NOMO-1 (cell line): ENCODE results near the gene DCPS.
"Not testable (repeated sequence)": the region's sequence is repeated elsewhere in the genome, so short reads cannot be mapped to it uniquely, and the experiment has no call there.

Experiments used
- DNase-seq, 2 experiments: peaks; one replicate each; lab custom pipeline; 2025; ENCODE audit not compliant: unreplicated experiment in 2 of 2; lab: John Stamatoyannopoulos, UW

Gene DCPS

DNA sequence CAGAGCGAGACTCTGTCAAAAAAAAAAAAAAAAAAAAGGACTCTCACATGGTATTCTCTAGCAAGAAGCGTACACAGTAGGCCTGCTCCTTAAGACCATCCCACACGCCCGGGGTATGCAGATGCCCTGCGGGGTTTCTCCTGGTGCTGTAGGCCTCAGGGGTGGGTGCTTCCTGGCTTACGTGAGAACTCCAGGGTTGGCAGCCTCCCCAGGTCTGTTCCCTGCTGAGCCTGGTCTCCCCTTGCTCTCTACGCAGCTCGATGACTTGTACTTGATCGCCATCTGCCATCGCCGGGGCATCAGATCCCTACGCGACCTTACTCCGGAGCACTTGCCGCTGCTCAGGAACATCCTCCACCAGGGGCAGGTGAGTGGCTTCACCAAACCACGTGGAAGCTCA is 39.2 kb downstream of the DCPS start:
- no peak for DNase-seq

DNA sequence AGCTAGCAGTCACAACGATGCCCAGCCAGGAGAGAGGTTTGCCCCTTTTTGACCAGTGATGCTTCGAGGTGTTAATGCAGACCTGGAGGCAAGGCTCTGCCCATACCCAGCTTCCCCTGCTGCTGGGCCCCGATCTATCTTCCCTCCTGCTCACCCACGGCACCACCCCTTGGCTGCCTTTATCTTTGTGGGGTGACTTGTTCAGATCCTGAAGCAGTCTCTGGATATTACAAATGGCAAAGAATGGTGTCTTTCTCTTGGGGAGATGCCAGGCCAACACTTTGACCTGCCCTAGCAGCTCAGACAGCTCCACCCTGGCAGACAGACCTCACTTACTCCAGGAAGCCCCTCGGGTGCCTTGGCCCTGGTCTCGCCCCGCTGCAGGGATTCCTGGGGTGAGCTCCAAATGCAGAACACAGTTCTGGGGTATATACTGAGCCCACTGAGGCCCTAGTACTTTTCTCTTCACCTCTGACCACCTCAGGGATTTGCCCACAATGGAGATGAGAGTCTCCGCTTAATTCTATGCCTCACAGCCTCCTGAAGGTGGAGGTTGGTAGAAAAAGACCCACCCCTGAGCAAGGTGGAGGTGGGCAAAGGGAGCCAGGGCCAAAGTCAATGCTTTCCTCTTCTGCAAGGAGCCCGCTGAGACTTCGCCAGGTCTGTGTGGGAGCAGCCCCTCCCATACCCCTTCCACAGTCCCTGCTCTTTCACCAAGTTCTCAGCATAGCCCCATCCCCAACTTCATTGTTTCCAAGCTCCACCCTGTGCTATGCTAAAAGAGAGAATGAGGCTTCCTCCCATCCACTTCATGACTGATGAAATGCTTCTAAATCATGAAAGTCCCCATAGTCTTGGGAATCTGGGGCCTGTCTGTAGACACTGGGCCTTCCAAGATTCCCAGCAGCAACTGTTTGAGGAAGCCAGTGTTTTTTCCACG is 40.6 kb downstream of the DCPS start:
- DNase-seq = no peak

DNA sequence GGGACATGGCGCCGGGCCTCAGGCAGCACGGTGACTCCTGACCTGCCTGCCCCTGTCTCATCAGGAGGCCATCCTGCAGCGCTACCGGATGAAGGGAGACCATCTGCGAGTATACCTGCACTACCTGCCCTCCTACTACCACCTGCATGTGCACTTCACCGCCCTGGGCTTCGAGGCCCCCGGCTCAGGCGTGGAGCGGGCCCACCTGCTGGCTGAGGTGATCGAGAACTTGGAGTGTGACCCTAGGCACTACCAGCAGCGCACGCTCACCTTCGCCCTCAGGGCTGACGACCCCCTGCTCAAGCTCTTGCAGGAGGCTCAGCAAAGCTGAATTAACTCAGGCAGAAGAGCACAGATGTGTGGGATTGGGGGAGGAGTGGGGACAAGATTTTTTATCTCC is 41.4 kb downstream of the DCPS start:
- DNase-seq = no peak

DNA sequence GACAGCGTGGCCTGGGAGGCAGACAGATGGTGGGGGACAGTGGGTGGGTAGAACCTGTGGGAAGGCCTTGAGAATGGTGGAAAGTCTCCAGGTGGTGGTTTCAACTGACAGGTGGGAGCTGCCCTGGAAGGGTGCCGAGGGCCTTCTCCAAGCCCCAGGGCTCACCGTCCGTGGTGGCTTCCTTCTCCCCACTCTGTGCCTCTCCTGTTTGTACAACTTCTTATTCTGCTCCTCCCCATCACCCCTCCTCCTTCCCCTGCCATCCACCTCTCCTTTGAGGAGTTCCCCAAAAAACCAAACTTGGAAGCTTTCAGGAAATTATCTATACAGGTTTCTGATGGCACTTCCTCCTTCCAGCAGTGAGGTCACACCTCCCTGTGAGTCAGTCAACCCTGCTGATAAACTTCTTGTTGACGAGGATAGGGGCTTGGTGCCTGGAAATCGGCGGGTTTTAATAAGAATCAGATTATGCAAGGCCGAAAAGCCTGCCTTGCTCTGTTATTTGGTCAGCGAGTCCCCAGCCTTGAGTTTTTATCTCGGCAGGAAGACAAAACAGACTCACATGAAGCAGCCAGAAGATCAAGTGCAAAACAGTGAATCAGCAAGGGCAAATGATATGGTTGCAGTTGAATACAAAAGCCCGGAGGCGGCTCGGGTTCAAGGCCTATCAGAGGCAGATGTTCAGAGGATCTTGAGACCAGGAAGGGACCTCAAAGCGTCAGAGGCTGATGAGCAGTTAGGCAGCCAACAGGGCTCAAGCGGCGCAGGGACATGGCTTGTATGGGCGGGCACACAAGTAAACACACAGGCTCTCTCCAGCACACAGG is 42.1 kb downstream of the DCPS start:
- DNase-seq = peak; percentile 77 to 84

DNA sequence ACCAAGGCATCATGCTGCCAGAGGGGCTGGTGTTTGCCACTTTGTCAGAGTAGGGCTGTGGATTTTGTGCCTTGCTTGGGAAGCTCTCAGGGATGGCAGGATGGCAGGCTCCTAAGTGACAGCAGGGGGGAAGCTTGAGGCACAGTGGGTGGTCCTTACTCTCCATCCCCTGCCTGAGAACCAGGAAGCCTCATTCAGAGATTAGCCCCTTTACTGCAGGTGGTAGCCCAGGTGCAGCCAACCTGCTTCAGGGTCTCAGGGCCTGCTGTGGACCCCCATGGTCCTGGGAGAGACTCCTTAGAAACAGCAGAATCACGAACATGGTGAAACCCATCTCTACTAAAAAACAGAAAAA is 42.7 kb downstream of the DCPS start:
- no peak for DNase-seq

DNA sequence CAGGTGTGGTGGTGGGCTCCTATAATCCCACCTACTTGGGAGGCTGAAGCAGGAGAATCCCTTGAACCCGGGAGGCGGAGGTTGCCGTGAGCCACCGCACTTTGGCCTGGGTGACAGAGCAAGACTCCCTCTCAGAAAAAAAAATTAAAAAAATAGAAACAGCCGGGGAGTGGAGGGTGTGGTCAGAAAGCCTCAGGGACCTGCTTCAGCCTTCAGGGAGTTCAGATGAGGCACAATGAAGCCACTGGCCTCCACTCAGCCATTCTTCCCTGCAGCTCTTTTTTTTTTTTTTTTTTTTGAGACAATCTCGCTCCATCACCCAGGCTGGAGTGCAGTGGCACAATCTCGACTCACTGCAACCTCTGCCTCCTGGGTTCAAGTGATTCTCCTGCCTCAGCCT is 43.1 kb downstream of the DCPS start:
- DNase-seq = not testable (repeated sequence)

DNA sequence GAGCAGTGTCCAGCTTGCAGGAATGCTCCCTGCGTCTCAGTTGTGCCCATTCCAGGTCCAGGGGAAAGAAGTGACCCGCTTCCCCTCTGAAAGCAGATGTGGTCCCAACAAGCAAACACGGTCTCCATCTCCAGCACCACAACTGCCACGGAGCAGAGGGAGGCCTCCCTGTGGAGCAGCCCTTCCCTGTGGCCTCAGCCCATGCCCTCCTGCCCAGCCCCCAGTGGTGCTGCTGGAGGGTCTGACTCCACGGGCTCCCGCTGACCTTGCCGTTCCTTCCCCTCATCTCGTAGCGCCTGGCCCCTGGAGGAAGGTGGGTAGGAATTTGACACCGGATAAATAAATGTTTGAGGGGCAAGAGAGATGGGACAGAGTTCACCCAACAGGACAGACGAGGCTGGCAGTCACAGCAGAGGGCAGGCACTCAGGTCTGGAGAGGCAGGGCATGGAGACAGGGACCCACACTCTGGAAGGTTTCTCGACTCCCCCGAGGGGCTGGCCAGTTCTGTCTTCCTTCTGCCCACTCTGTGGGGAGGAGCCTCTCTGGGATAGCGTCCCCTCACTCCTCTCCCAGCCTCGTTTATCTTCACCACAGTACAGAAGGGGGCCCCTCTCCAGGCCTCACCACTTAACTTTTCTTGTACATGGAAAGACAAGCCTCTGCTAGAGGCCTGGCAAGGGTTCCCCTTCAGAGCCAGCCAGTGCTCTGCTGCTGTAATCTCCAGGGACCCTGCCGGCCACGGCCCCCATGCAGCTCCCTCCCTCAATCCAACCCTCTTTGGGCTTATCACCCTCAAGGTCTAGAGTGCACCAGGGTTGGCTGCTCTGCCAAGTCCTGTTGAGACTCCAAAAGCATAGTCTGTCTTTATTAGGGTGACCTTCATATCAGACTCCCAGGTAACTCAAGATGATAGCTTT is 44.1 kb downstream of the DCPS start:
- DNase-seq = no peak

DNA sequence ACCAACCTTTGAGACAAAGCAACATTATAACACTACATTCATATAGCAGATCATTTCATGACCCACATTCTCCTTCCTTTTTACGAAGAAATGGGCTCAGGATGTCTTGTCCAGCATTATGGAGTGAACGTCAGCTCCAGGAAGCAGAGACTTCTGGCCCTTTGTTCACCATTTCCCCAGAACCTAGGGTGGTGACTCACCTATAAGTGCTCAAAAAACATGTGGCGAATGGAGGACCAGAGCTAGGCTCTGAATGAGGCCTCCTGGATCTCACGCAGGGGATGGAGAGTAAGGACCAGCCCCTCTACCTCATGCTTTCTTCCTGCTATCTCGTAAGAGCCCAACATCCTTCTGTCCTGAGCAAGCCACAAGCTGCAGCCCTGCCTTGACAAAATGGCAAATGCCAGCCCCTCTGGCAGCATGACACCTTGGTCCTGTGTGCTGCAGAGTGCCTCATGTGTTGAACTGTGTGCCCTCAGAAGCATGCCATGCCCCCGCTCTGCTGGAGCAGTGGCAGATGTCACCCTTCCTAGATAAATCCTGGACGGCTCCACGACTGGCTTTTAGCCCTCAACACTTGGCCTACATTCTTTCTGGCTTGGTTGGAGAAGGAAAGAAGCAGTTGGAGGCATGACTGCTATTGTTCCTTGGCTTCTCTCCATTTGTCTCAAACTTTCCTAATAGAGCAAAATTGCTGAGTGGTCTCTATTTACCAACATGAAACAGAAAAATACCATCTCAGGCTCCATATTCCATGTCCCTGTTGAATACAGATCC is 45.1 kb downstream of the DCPS start:
- DNase-seq = no peak

DNA sequence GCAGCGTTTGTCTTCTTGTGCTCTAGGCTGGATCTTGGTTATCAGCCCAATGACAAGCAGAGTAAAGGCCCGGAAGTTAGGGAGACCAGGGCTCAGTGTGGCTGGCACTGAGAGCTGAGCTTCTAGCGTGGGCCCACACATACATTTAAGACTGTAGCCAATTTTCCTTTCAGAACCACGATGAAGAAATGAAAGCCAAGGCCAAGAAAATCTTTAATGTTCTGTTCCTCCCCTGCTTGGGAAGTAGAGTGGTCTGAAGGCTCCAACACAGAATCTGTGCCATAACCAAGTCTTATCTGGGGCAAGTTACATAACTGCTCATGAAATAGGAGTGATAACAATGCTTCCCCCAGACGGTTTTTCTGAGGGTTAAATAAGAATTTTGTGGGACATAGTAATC is 47.0 kb downstream of the DCPS start:
- no peak for DNase-seq

DNA sequence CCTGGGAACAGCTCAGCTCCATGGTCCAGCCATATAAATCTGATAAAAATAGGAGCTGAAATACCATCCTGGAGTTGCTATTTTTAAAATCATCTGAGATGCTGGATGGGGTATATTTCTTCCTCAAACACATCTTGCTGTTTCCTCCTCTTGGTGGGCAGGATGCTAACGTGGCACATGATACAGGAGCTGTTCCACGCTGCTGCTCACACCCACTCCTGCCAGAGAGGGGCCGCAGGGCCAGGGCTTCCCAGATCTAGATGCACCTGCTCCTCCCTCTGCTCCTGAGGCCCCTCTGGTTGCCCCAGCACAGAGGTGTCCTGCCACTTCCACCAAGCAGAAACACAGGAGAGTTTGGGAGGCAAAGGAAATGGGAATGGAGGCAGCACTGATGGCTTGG is 48.3 kb downstream of the DCPS start:
- no peak for DNase-seq

DNA sequence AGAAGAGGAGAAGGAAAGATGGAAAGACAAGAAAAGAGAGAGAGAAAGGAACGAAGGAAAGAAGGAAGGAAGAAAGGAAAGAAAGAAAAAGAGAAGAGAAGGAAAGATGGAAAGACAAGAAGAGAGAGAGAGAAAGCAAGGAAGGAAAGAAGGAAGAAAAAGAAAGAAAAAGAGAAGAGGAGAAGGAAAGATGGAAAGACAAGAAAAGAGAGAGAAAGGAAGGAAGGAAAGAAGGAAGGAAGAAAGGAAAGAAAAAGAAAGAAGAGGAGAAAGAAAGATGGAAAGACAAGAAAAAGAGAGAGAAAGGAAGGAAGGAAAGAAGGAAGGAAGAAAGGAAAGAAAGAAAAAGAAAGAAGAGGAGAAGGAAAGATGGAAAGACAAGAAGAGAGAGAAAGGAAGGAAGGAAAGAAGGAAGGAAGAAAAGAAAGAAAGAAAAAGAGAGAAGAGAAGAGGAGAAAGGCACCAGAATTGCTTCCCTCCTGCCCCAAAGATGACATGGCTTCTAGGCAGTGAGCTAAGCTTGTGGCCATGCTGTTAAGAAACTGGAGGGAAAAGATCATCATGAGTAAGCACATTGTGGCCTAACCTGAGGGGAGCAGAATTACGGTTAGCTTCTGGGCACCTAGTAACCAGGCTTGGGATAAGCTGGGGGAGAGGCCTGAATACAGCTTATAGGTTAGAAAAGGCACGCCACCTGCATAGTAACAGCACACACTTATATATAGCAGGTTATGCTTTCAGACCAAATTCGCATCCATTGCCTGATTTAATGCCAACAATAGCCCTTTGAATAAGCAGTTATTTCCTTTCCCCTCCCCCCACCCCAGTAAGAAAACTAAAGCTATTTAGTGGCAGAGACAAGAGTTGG is 49.3 kb downstream of the DCPS start:
- peak; percentile 67 to 82 for DNase-seq

DNA sequence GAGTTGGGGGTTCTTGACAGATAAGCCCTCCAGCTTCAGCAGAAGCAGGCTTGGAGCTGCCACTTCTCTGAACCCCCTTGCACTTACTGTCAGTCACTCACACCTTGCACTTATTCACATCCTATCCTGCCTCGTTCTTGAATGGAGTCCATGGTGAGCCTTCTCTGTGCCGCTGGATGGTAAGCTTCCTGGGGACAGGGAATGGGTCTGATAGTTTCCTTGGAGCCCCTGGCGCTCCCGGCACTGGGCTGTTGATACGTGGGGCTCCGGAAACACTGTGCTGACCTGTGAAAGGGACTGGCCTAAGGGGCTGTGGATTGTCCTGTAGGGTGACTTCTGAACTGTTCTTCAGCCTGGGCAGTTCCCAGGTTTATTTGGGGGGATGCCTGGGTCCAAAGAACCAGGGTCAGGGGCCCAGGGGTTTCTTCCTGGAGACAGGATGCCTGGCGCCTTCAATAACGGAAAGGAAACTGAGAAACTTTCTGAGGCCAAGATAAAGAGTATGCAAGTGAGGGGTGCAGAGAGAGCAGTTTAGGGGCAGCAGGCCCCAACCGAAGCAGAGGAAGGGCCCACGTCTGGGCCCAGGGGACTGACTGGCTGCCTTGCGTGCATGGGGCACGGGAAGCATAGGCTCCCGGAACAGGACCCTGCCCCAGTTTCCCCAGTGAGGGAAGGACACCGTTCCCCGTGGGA is 50.9 kb downstream of the DCPS start:
- DNase-seq = no peak

DNA sequence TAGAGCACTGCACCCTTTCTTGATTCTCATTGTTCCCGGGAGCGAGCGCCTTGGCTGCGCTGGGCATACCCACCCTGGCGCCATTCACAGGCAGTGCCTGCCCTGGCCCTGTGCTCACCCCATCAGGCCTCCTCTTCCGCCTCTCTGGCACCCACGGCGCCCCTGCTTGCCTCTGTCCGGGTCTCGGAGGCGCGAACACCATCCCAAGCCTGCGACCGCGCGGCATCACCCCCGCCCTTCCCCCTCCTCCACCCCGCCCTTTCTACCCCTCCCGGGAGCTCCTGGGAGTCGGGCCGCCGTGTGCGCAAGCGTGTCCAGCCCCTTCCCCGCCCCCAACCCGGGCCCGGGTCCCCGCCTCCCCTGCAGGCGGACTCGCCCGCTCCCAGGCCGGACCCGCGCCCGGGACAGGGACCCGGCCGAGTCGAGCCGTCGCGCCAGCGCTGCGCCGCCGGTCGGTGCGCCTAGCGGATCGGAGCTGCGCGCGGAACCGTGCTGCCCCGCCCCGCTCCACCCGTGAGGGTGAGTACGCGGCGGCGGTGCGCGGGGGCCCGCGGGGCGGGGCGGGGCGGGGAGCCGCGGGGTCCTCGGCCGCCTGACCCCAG is 51.6 kb downstream of the DCPS start, which contains the start of gene ST3GAL4:
Gene ST3GAL4 (plus strand): TSS at position 363 of the 602 bp plus-strand sequence. CDS start 50,470 bp downstream, outside the sequence.
- DNase-seq = peak; percentile 43 to 69

DNA sequence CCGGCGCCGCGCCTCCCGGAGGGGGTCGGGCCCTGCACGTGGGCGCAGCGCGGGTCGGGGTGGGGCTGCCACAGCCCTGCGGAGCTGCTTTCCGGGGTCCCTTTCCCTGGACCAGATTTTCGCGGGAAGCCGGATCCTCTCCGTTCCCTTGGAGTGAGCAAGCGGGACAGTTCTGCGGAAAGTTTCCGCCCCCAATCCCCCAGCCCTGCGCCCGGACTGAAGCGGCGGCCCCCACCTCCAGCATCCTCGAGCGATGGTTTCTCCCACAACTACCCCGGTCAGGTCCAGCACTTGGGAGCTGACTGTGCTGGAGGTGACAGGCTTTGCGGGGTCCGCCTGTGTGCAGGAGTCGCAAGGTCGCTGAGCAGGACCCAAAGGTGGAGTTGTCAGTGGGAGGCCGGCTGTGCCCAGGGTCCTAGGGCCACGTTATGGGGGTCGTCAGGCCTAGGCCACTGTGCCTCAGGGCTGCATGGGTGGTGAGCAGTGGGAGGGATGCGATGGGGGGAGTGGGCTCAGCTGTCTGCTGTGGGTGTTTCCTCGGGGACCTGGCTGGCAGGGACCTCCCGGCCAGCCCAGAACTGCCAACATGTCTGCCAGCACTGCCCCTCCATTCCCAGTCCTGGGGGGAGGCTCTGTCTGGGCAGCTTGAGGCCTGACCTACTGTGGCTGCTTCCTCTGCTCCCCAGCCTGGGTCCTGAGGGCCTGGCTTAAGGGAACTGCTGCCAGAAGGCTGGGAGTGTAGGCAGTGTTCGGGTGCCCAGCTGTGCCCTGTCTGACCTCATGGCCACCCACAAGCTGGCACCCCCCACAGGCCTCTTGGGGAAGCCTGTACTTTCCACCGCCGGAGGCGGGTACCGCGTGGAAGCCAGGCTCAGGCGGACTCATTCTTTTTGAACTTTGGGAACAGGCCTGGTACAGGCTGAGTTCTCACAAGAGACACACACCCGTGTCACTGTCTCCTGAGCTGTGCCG is 52.4 kb downstream of the DCPS start:
- peak; percentile 8 to 28 for DNase-seq

DNA sequence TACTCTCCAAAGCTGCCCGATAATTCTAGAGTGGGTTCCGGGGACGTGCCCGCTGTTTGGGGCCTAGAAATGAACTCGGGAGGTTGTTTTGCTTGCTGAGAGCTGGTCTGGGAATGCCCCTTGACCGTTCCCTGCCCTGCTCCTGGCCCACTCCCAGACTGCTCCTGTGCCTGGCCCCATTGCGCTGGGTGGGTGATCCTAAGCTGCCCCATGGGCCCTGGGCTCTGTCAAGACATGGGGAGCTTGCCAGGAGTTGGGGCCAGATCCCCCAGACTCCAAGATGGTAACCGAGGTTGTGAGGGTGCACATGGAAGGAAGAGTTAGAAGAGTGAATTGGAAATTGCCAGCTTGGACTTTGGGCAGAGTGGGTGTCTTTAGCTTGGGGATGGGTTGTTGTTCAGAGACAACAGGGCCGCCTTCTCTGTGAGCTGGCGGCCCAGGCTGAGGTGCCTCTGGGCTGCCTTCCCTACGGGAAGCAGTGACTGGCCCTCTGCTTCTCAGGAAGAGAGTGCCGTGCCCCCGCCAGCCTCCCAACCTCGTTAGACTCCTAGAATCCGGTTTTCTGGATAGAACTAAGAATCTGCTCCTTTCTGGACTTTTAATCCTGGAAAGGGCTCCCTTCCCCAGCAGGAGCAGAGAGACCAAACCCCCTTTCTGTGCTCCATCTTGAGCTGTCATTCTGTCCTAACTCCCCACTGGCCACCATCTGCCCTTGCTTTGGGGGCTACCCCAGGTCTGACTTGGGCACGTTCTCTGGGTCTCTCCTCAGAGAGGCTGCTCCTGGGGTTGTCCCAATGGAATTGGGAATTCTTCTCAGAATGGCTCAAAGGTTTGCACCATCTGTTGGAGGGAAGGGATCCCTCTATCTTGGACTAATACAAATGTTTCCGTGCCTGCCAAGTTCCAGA is 53.4 kb downstream of the DCPS start:
- DNase-seq = no peak
